Measurements from ENCODE around the gene SCAF4.
A peak's percentile ranks its signal among the peaks of the same experiment; 100 is the strongest.
"Not testable (repeated sequence)": the region's sequence is repeated elsewhere in the genome, so short reads cannot be mapped to it uniquely, and the experiment has no call there.

Gene SCAF4, protein sequence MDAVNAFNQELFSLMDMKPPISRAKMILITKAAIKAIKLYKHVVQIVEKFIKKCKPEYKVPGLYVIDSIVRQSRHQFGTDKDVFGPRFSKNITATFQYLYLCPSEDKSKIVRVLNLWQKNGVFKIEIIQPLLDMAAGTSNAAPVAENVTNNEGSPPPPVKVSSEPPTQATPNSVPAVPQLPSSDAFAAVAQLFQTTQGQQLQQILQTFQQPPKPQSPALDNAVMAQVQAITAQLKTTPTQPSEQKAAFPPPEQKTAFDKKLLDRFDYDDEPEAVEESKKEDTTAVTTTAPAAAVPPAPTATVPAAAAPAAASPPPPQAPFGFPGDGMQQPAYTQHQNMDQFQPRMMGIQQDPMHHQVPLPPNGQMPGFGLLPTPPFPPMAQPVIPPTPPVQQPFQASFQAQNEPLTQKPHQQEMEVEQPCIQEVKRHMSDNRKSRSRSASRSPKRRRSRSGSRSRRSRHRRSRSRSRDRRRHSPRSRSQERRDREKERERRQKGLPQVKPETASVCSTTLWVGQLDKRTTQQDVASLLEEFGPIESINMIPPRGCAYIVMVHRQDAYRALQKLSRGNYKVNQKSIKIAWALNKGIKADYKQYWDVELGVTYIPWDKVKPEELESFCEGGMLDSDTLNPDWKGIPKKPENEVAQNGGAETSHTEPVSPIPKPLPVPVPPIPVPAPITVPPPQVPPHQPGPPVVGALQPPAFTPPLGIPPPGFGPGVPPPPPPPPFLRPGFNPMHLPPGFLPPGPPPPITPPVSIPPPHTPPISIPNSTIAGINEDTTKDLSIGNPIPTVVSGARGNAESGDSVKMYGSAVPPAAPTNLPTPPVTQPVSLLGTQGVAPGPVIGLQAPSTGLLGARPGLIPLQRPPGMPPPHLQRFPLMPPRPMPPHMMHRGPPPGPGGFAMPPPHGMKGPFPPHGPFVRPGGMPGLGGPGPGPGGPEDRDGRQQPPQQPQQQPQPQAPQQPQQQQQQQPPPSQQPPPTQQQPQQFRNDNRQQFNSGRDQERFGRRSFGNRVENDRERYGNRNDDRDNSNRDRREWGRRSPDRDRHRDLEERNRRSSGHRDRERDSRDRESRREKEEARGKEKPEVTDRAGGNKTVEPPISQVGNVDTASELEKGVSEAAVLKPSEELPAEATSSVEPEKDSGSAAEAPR

GRCh38 chr21:31731857-31732596, at the start of gene SCAF4:
Gene SCAF4 (minus strand): TSS chr21:31732118. CDS start chr21:31731692, 426 bp downstream.
- peak; percentile 95 for DNase-seq (ENCODE audit: low spot score)

DNA sequence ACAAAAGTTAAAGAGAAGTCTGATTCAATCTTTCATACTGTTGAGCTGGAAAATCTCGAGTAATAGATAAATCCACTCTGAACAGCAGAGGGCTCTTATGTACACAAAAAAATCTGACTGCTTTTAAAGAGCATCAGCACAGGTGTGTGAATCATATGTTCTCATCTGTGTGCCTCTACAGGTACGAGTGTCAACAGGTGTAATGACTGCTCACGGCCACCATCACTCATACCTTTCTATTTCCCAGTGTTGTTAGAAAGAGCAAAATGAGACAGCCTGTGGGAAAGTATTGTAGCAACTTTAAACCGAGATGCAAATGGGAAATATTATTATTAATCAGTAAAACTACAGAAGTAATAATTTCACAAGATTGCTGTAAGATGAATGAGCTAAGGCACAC, 49.0 kb upstream of the SCAF4 start:
- no peak for DNase-seq (ENCODE audit: low spot score)

DNA sequence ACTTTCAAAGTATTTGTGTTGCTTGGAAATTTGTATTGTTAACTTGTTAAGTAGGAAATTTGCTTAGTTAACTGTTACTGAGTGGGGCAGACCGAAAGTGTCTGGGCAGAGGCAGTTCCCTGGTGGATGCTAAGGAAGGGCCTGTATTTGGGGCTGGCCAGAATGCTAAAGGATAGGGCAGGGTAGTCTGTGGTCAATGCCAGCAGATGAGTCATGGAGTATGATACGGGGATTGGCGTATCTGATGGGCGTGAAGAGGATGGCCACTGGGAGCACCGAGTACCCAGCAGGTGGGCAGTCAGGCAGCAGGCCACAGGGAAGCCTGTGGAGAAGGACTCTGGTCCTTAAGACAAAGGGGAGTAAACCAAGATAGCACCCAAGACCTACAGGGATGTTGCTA, 46.6 kb upstream of the SCAF4 start:
- DNase-seq (ENCODE audit: low spot score), result no peak

GRCh38 chr21:31777857-31778256, 45.9 kb upstream of the SCAF4 start:
- no peak for DNase-seq (ENCODE audit: low spot score)

DNA sequence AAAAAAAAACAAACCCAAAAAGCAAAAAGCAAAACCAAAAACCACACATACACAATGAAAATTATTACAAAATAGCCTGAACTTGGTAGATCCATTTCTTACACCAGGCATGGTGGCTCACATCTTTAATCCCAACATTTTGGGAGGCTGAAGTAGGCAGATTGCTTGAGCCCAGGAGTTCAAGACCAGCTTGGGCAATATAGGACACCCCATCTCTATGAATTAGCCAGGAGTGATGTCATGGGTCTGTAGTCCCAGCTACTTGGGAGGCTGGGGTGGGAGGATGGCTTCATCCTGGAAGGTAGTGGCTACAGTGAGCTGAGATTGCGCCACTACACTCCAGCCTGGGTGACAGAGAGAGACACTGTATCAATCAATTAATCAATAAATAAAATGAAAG, 42.1 kb upstream of the SCAF4 start:
- DNase-seq (ENCODE audit: low spot score), result no peak

- no peak for DNase-seq (ENCODE audit: low spot score)
Observed at GRCh38 chr21:31772674-31773555, 41.0 kb upstream of the SCAF4 start.

DNA sequence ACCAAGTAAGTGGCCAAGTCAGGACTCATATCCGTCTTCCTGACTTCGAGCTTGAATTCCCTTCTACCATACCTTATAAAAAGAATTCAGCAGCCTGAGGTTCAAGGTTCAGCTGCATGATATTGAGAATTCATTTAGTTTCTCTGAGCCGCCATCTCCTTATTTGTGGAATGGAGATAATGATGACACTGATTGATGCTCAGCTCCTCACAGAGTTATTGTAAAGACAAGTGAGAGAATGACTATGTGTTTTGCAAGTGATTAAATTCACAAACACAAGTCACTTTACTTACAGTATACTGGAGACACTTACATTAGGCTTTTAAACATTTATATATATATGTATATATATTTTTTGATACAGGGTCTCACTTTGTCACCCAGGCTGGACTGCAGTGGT, 39.8 kb upstream of the SCAF4 start:
- no peak for DNase-seq (ENCODE audit: low spot score)

DNA sequence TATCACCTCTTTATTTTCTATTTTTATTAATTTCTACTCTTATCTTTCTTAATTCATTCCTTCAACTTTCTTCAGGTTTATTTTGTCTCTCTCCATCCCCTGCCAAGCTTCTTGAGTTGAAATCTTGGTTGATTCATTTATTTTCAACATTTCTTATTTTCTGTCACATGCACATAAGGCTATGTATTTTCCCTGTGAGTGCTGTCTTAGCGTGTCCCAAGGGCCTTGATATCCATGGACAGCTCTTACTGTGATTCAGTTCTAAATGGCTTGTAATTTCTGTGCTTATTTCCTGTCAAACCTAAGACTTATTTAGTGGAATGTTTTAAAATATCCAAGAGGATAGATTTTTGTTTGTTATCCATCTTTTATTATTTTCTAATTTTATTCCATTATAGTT, 36.8 kb upstream of the SCAF4 start:
- no peak for DNase-seq (ENCODE audit: low spot score)

DNA sequence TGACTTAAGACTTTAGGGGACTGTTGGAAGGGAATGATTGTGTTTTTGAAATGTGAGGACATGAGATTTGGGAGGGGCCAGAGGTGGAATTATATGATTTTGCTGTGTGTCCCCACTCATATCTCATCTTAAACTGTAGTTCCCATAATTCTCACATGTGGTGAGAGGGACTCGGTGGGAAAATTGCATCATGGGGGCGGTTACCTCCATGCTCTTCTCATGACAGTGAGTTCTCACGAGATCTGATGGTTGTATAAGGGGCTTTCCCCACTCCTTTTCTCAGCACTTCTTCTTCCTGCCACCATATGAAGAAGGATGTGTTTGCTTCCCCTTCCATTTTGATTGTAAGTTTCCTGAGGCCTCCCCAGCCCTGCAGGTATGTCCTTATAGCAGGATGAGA, 35.0 kb upstream of the SCAF4 start:
- no peak for DNase-seq (ENCODE audit: low spot score)

- DNase-seq (ENCODE audit: low spot score), result not testable (repeated sequence)
Observed at GRCh38 chr21:31765850-31766249, 33.9 kb upstream of the SCAF4 start.

DNA sequence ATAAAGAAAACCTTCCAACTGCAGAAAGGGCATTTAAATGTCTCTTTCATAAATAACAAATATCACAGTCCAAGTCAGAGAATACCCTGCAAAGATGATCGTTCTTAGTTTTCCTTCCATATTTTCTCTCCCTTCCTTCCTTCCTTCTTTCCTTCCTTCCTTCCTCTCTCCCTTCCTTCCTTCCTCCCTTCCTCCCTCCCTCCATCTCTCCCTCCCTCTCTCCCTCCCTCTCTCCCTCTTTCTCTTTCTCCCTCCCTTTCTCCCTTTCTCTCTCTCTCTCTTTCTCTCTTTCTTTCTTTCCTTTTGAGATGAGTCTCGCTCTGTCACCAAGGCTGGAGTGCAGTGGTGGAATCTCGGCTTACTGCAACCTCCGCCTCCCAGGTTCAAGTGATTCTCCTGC, 29.0 kb upstream of the SCAF4 start:
- no peak for DNase-seq (ENCODE audit: low spot score)

DNA sequence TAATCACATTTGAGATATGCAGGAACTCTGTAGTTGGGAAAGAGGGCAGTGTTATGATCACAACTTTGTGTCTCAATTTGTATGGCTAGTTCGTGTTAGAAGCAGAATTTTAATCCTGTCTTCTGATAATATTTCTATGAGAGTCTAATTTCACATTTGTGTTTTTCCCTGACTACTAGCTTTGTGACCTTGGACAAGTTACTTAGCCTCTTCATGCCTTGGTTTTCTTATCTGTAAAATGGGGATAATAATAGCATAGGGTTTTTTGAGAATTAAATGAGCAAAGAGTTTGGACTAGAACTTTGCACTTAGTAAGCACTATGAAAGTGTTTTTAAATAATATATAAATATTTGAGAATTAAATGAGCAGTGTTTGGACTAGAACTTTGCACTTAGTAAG, 24.9 kb upstream of the SCAF4 start:
- DNase-seq (ENCODE audit: low spot score), result no peak

- DNase-seq (ENCODE audit: low spot score), result no peak
Observed at GRCh38 chr21:31755027-31755426, 23.1 kb upstream of the SCAF4 start.

DNA sequence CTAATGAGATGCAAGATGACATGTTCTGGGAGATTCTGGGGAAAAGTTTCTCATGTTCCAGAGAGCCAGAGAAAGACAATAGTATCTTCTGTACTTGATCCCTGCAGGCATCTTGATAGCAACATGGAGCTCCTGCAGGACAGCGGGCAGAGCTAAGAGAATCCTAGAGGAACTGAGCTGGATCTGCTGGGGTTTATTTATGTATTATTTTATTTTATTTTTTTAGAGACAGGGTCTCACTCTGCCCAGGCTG, 22.7 kb upstream of the SCAF4 start:
- DNase-seq (ENCODE audit: low spot score), result no peak

DNA sequence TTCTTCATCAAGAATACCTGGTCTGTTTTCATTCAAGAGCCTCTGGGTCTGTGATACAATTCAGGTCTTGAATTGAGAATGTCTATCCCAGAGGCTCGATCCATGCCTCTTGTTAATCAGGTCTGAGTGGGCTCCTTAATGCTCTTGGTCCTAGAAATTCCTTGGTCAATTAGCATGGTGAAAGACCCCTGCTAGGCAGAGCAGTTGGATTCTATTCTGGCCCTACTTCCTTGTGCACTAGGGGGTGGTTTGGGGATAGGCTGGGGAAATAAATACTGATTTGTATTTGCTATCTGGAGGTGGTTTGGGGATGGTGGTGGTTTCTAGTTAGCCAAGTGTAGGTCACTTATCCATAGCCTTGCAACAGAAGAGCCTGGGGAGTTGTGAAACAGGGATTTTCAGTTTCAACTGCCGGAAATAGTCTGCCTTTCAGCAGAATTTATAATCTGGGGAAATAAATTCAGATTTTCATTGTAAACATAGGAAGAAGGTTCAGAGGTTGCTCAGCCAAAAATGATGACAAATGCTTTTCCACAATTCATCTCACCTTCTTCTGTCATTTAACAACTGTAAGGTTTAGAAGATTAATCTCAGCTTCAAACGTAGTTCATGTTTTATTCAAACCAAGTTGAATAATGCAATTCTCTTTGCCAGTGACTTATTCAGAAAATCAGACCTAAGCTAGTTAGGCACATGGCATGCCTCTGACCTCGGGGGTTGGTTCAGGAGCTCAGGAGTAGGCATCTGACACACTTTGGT, 22.2 kb upstream of the SCAF4 start:
- DNase-seq (ENCODE audit: low spot score), result no peak

GRCh38 chr21:31752967-31753366, 21.0 kb upstream of the SCAF4 start:
- DNase-seq (ENCODE audit: low spot score), result no peak

DNA sequence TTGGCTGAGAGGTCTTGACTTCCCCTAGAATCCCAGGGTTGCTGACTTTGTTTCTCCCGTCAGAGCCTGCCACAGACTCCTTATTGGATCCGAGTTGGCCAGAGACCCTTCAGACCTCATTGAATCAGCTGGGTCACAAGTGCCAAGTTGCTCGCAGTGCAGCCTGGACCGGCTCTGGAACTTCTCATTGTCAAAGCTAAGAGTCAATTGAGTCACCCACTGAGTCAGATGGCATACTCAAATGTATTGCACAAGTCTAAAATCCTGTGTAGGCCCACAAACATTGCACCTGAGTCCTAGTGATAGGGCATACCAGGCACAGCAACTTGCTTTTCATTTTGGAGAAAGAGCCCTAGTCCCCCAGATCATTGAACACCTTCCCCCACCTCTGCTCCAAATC, 20.4 kb upstream of the SCAF4 start:
- DNase-seq (ENCODE audit: low spot score), result no peak

GRCh38 chr21:31750843-31751242, 18.9 kb upstream of the SCAF4 start:
- no peak for DNase-seq (ENCODE audit: low spot score)

DNA sequence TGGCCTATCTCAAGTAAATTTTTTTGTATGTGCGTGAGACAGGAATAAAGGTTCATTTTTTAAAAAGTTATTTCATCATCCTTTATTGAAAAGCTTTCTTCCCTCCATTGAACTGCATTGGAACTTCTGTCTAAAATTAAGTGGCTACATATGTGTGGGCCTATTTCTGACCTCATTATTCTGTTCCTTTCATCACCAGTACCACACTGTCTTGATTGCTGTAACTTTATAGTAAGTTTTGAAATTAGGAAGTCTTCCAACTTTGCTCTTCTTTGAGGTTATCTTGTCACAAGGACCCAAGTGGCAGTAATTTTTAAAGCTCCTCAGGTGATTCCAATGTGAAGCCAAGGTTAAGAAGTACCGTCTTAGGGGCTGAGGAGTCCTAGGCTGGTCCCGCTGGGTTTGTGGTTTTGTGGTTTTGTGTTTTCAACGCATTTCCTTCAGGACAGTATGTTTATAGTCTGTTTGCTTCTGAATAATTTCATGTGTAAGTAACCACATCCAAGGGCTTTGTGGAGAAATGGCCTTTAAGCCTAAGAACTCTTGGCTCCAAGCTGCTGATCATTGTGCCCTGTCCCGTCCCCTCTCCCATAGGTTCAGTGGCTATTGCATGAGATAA, 12.4 kb upstream of the SCAF4 start:
- DNase-seq (ENCODE audit: low spot score), result no peak

GRCh38 chr21:31743712-31744111, 11.8 kb upstream of the SCAF4 start:
- DNase-seq (ENCODE audit: low spot score), result no peak
